ENCODE data around the gene SERPINE2. TPM values are rescaled to one million over a fixed set of nuclear protein-coding genes. Genes with fewer than 3 reads are reported as not detected.

The SERPINE2 gene
- total RNA-seq, 1 donor from 2014 or later: 5.6 TPM

DNA sequence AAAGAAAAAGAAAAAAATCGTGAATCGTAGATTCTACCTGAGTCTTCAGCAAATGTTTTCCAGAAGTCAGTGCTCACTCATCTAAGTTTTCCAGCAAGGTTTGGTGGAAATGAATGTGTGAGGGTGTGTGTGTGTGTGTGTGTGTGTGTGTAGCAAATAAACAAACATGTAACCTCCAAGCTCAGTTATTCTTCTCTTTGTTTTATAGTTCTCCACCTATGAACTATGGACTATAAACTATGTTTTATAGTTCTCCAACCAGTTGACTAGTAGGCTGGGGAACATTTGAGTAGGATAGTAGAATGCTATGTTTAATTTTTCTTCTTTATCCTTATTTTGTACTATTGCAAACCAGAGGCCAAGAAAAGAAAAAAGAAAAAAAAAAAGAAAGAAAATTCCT, 44.6 kb upstream of the SERPINE2 start:
- Histone ChIP-seq H3K4me3 (no peak overlapping the region), H3K4me1 (no peaks in the 10 kb centered on the region), H3K27me3 (ENCODE audit: low read depth) (no peaks in the 10 kb centered on the region), H3K36me3 (no peaks in the 10 kb centered on the region), H3K27ac (no peak overlapping the region), H3K9me3 (no peaks in the 10 kb centered on the region)
- ATAC-seq (no peak), DNase-seq (no peak)
- TF ChIP-seq, protein P1, sequence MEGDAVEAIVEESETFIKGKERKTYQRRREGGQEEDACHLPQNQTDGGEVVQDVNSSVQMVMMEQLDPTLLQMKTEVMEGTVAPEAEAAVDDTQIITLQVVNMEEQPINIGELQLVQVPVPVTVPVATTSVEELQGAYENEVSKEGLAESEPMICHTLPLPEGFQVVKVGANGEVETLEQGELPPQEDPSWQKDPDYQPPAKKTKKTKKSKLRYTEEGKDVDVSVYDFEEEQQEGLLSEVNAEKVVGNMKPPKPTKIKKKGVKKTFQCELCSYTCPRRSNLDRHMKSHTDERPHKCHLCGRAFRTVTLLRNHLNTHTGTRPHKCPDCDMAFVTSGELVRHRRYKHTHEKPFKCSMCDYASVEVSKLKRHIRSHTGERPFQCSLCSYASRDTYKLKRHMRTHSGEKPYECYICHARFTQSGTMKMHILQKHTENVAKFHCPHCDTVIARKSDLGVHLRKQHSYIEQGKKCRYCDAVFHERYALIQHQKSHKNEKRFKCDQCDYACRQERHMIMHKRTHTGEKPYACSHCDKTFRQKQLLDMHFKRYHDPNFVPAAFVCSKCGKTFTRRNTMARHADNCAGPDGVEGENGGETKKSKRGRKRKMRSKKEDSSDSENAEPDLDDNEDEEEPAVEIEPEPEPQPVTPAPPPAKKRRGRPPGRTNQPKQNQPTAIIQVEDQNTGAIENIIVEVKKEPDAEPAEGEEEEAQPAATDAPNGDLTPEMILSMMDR (IDR thresholded peaks at IDR 0.05): no peak
- intact Hi-C loops (cut with DNase I): no loop called here

DNA sequence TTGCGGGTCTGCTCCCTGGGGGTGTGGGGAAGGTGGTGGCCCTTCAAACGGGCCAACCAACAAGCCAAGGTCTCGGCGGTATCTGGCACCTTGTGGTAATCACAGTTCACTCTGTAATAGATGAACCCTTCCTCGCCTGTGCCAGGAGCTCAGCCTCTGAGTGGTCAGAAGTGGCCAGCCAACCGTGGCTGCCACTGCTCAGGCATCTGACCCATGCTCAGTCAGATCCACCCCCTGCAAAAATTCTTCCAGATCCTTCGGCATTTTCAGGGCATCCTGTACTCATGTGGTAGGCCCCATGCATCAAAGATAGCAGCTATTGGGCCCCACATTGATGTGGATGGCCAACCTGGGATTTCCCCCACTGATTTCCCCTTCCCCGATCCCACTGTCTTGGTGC, 39.6 kb upstream of the SERPINE2 start:
- TF ChIP-seq, protein P1 (IDR thresholded peaks at IDR 0.05): no peak
- no peak for ATAC-seq
- intact Hi-C loops (cut with DNase I): no loop called here

GRCh38 chr2:224077773-224078507, 38.9 kb upstream of the SERPINE2 start:
- intact Hi-C loops (cut with DNase I): no loop called here
- DNase-seq: no peak
- ATAC-seq: no peak
- no peaks in the 10 kb centered on the region for H3K4me1 ChIP-seq
- H3K36me3 ChIP-seq: no peaks in the 10 kb centered on the region
- no peaks in the 10 kb centered on the region for H3K27me3 ChIP-seq (ENCODE audit: low read depth)
- H3K4me3 ChIP-seq: no peak overlapping the region
- H3K27ac ChIP-seq: no peak overlapping the region
- no peaks in the 10 kb centered on the region for H3K9me3 ChIP-seq
- TF ChIP-seq, protein P1 (IDR thresholded peaks at IDR 0.05): no peak

More for the DNA sequence above, 39.6 kb upstream of the SERPINE2 start:
- Histone ChIP-seq H3K27ac (no peak overlapping the region), H3K9me3 (no peaks in the 10 kb centered on the region), H3K36me3 (no peaks in the 10 kb centered on the region), H3K4me3 (no peak overlapping the region), H3K27me3 (ENCODE audit: low read depth) (no peaks in the 10 kb centered on the region), H3K4me1 (no peaks in the 10 kb centered on the region)
- DNase-seq: no peak

DNA sequence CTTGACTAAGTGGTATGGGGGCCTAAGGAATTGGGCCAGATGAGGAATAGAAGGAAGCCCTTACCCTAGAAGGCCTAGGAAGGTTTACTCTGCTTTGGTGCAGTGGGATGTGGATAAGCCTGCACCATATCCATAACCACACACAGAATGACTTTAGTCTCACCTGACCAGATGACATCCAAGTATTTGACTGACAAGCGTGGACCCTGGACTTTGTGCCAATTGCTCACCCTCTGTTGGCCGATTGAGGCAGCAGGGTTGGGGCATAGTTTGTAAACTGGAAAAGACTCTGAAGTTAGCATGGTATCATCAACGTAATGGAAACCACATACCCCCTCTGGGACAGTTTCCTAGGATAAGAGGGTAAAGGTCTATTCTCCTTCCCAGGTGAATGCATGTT, 36.5 kb upstream of the SERPINE2 start:
- Histone ChIP-seq H3K9me3 (no peaks in the 10 kb centered on the region), H3K27ac (no peak overlapping the region), H3K4me3 (no peak overlapping the region), H3K36me3 (no peaks in the 10 kb centered on the region), H3K4me1 (no peaks in the 10 kb centered on the region), H3K27me3 (ENCODE audit: low read depth) (no peaks in the 10 kb centered on the region)
- intact Hi-C loops (cut with DNase I): no loop called here
- TF ChIP-seq, protein P1 (IDR thresholded peaks at IDR 0.05): no peak
- ATAC-seq: no peak
- no peak for DNase-seq

- intact Hi-C loops (cut with DNase I): no loop called here
- TF ChIP-seq, protein P1 (IDR thresholded peaks at IDR 0.05): no peak
- Histone ChIP-seq H3K4me3 (no peak overlapping the region), H3K27ac (no peak overlapping the region), H3K36me3 (no peaks in the 10 kb centered on the region), H3K9me3 (no peaks in the 10 kb centered on the region), H3K4me1 (no peaks in the 10 kb centered on the region), H3K27me3 (ENCODE audit: low read depth) (no peaks in the 10 kb centered on the region)
- no peak for ATAC-seq
- DNase-seq: no peak
Measured at GRCh38 chr2:224073676-224074075, 34.6 kb upstream of the SERPINE2 start.
